Fibroblast of lung (primary cell): ENCODE results near the gene BAZ1A. TPM values are rescaled to one million over a fixed set of nuclear protein-coding genes. Genes with fewer than 3 reads are reported as not detected.

Source experiments
- DNase-seq, 2 donors: peaks; one replicate each; pipeline versions ENCODE4 v3.0.0 to v3.0.0-alpha.2; 2010; ENCODE audit warnings: low read depth in 2 of 2
- H2AFZ ChIP-seq: 2 replicates; pipeline ENCODE4 v1.5.1; 2012; ENCODE audit warnings: low read length, control low read depth, inconsistent platforms
- H3K27ac ChIP-seq: 2 replicates; pipeline ENCODE4 v1.5.1; 2011; ENCODE audit warnings: low read length, control low read depth; ENCODE audit not compliant: insufficient read depth
- H3K27me3 ChIP-seq: 2 replicates; pipeline ENCODE4 v1.5.1; 2011; ENCODE audit warnings: mild to moderate bottlenecking, low read length; ENCODE audit not compliant: control insufficient read depth, insufficient read depth
- H3K36me3 ChIP-seq: 2 replicates; pipeline ENCODE4 v1.5.1; 2011; ENCODE audit warnings: low read length; ENCODE audit not compliant: control insufficient read depth, insufficient read depth
- H3K4me1 ChIP-seq: 2 replicates; pipeline ENCODE4 v1.5.1; 2011; ENCODE audit warnings: low read length; ENCODE audit not compliant: control insufficient read depth, insufficient read depth; ENCODE audit errors: extremely low read depth
- H3K4me2 ChIP-seq: 2 replicates; pipeline ENCODE4 v1.5.1; 2011; ENCODE audit warnings: low read length, control low read depth; ENCODE audit not compliant: insufficient read depth; ENCODE audit errors: extremely low read depth
- H3K4me3 ChIP-seq, 4 experiments: fragments of 200-600 bp in 1 of 4; sonication (generic) in 1 of 4; replicated peaks in 1 of 4; 2 replicates each; pipeline ENCODE4 v1.5.1; 2011 to 2016; ENCODE audit warnings: low read length in 4 of 4, low read depth in 3 of 4, mild to moderate bottlenecking in 3 of 4, control low read depth in 2 of 4, inconsistent platforms in 1 of 4, mixed read lengths in 1 of 4; ENCODE audit not compliant: insufficient read depth in 1 of 4; ENCODE audit errors: control extremely low read depth in 1 of 4
- H3K79me2 ChIP-seq: 2 replicates; pipeline ENCODE4 v1.5.1; 2012; ENCODE audit warnings: mild to moderate bottlenecking, low read length, inconsistent platforms; ENCODE audit not compliant: control insufficient read depth, insufficient read depth
- H3K9ac ChIP-seq: 2 replicates; pipeline ENCODE4 v1.5.1; 2011; ENCODE audit warnings: mild to moderate bottlenecking, low read length, control low read depth; ENCODE audit not compliant: insufficient read depth
- H3K9me3 ChIP-seq: 2 replicates; pipeline ENCODE4 v1.5.1; 2012; ENCODE audit warnings: low read depth, low read length; ENCODE audit not compliant: control insufficient read depth, insufficient read depth
- H4K20me1 ChIP-seq: 2 replicates; pipeline ENCODE4 v1.5.1; 2011; ENCODE audit warnings: low read length; ENCODE audit not compliant: control insufficient read depth, insufficient read depth; ENCODE audit errors: extremely low read depth
- EZH2 ChIP-seq: IDR thresholded peaks from 2 replicates; pipeline ENCODE4 v1.5.1; 2012; ENCODE audit warnings: low read length, control low read depth, mild to moderate bottlenecking; ENCODE audit errors: missing control alignments
- polyA plus RNA-seq, 2 donors: library from polyadenylated mRNA; depleted of rRNA in 1 of 2; stranded (reverse) in 1 of 2; unstranded in 1 of 2; fragments of >200 nt; gene quantifications; 2 replicates each; pipeline ENCODE4 v1.2.1, GENCODE V29; 2011 to 2012; ENCODE audit warnings: missing spikeins in 1 of 2
- total RNA-seq: library from RNA; depleted of rRNA; stranded (reverse); fragments of >200 nt; gene quantifications from 2 replicates; pipeline ENCODE4 v1.2.1, GENCODE V29; 2014
- TF ChIP-seq, protein P1 (sequence below), 2 donors: IDR thresholded peaks in 1 of 2; conservative IDR thresholded peaks in 1 of 2; 1 replicate in 1 of 2; 2 replicates in 1 of 2; pipeline ENCODE4 v1.5.1; 2011 to 2012; ENCODE audit warnings: low read length in 2 of 2, control low read depth in 1 of 2, inconsistent platforms in 1 of 2, low read depth in 1 of 2, mild to moderate bottlenecking in 1 of 2

Gene BAZ1A
- total and polyA plus RNA-seq, 2 donors (not counting 1 experiment from before 2014, with no cell fraction given) = 21.1 to 35.2 TPM

- no peak for TF ChIP-seq EZH2
- TF ChIP-seq, protein P1, sequence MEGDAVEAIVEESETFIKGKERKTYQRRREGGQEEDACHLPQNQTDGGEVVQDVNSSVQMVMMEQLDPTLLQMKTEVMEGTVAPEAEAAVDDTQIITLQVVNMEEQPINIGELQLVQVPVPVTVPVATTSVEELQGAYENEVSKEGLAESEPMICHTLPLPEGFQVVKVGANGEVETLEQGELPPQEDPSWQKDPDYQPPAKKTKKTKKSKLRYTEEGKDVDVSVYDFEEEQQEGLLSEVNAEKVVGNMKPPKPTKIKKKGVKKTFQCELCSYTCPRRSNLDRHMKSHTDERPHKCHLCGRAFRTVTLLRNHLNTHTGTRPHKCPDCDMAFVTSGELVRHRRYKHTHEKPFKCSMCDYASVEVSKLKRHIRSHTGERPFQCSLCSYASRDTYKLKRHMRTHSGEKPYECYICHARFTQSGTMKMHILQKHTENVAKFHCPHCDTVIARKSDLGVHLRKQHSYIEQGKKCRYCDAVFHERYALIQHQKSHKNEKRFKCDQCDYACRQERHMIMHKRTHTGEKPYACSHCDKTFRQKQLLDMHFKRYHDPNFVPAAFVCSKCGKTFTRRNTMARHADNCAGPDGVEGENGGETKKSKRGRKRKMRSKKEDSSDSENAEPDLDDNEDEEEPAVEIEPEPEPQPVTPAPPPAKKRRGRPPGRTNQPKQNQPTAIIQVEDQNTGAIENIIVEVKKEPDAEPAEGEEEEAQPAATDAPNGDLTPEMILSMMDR (conservative IDR thresholded peaks at IDR 0.05 in 1 of 2, IDR thresholded peaks at IDR 0.05 in 1 of 2; ENCODE audit: low read depth in 1 of 2, low read length in 2 of 2) = no peak
- DNase-seq = no peak
- no peaks in the 10 kb centered on the region for H3K27me3 ChIP-seq
- no peak overlapping the region for H3K4me3 ChIP-seq
- H3K4me2 ChIP-seq = no peak overlapping the region
- no peak overlapping the region for H3K9ac ChIP-seq
- H4K20me1 ChIP-seq = no peaks in the 10 kb centered on the region
- H3K9me3 ChIP-seq = no peaks in the 10 kb centered on the region
- no peaks in the 10 kb centered on the region for H3K36me3 ChIP-seq
- peaks cover 5% of the 10 kb centered on the region for H3K4me1 ChIP-seq
- H3K79me2 ChIP-seq = no peaks in the 10 kb centered on the region
- no peak overlapping the region for H2AFZ ChIP-seq
- H3K27ac ChIP-seq = no peak overlapping the region
Measured at GRCh38 chr14:34721129-34721528, 154.0 kb downstream of the BAZ1A start.

GRCh38 chr14:34718750-34719304 is 156.3 kb downstream of the BAZ1A start:
- H3K27ac ChIP-seq = no peak overlapping the region
- peaks cover 3% of the 10 kb centered on the region for H3K79me2 ChIP-seq
- no peaks in the 10 kb centered on the region for H3K36me3 ChIP-seq
- H2AFZ ChIP-seq = no peak overlapping the region
- TF ChIP-seq EZH2 = no peak
- TF ChIP-seq, protein P1 (conservative IDR thresholded peaks at IDR 0.05 in 1 of 2, IDR thresholded peaks at IDR 0.05 in 1 of 2; ENCODE audit: low read depth in 1 of 2, low read length in 2 of 2) = no peak
- no peak overlapping the region for H3K9ac ChIP-seq
- H3K4me1 ChIP-seq = peaks cover 7% of the 10 kb centered on the region
- DNase-seq = peak; percentile 49 to 79
- H3K4me3 ChIP-seq = no peak overlapping the region
- no peaks in the 10 kb centered on the region for H3K9me3 ChIP-seq
- H3K4me2 ChIP-seq = no peak overlapping the region
- H3K27me3 ChIP-seq = no peaks in the 10 kb centered on the region
- H4K20me1 ChIP-seq = no peaks in the 10 kb centered on the region

GRCh38 chr14:34715127-34715863 is 159.9 kb downstream of the BAZ1A start:
- peak in 1 of 2 donors; percentile 12 for DNase-seq
- peak overlapping the region; percentile 84 for H3K4me2 ChIP-seq
- no peaks in the 10 kb centered on the region for H3K27me3 ChIP-seq
- no peak overlapping the region for H3K9ac ChIP-seq
- H2AFZ ChIP-seq = peak overlapping the region; percentile 56
- H3K79me2 ChIP-seq = peaks cover 23% of the 10 kb centered on the region
- H3K9me3 ChIP-seq = no peaks in the 10 kb centered on the region
- H3K4me1 ChIP-seq = peaks cover 10% of the 10 kb centered on the region
- H3K4me3 ChIP-seq = peak overlapping the region; percentile 55 to 82 (median 68)
- TF ChIP-seq, protein P1 (conservative IDR thresholded peaks at IDR 0.05 in 1 of 2, IDR thresholded peaks at IDR 0.05 in 1 of 2; ENCODE audit: low read depth in 1 of 2, low read length in 2 of 2) = no peak
- no peak for TF ChIP-seq EZH2
- no peaks in the 10 kb centered on the region for H3K36me3 ChIP-seq
- peak overlapping the region; percentile 87 for H3K27ac ChIP-seq
- H4K20me1 ChIP-seq = no peaks in the 10 kb centered on the region
